HG02973 (cell line): Measurements from ENCODE around the gene CERS5.

Experiments
- ATAC-seq: cut with Tn5 transposase; IDR thresholded peaks from one replicate; pipeline ENCODE4 v1.9.1; 2021; ENCODE audit warnings: moderate library complexity; ENCODE audit not compliant: unreplicated experiment

Gene CERS5

DNA sequence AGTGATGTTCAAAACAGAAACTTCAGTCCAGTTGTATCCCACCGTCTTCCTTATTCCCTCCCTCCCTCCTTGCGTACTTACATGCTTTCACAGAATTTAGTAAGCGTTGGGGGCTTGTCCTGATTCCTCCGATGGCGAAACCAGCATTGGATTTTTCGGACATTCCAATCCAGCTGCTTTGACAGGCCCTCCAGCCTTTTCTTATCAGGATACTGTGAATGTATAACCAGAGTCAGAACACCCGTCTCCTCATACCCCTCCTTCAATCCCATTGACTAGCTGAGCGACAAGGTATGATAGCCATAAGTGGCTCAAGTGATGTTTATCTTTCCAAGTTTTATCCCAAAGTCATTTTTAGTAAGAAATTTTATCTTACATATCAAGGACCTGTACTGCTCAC, 24.2 kb downstream of the CERS5 start:
- no peak for ATAC-seq

DNA sequence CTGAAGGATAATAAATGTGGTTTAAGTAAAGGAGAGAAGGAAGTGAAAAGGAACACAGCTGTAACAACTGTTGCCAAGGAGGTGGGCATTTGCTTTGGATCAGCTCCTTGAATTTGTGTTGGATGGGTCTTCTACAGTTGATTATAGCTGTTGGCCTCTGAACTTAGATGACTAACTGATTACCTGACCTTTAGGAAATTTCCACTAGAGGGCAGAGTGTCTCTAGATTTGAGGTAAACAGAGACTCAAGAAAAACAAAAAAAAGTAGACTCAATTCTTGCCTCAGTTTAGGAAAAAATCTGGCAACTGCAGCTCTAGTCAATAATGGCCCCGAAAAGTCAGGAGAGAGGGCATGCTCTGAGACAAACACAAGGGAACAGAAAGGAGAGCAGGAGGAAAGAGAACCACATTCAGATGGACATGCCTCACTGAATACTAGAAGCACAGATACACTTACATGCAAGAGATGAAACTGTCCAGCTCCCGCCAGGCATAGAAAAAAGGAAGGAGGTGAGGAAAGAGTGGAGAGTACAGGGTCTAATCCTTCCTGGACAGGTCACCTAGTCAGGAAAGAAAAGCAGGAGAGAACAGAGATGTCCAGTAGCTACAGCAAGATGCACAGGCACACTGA, 34.5 kb downstream of the CERS5 start:
- no peak for ATAC-seq

DNA sequence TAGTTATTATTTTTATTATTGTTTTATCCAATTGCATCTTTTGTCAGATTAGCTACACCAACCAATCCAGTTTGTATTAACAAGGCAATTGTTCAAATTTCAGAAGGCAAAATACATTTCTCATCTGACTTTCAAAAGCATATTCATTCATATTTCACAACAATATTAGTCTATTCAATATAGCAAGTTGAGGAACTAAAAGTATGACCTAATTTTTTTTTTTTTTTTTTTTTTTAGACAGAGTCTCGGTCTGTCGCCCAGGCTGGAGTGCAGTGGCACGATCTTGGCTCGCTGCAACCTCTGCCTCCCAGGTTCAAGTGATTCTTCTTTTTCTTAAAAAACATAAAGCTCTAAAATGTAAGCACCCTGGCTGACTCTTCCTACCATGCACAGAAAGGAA, 37.9 kb downstream of the CERS5 start:
- ATAC-seq, result no peak

DNA sequence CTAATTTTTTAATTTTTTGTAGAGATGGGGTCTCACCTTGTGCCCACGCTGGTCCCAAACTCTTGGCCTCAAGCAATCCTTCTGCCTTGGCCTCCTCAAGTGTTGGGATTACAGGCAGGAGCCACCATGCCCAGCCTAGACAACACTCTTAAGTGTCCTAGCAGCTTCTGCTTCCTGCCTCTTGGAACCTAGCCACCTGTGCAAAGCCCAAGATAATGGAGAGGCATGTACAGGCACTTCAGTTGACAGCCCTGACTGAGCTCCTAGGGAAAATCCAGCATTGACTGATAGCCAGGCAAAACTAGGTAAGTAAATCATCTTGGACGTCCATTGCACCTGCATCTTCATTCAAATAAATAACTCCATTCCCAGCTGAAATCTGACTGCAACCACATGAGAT, 39.6 kb downstream of the CERS5 start:
- no peak for ATAC-seq

DNA sequence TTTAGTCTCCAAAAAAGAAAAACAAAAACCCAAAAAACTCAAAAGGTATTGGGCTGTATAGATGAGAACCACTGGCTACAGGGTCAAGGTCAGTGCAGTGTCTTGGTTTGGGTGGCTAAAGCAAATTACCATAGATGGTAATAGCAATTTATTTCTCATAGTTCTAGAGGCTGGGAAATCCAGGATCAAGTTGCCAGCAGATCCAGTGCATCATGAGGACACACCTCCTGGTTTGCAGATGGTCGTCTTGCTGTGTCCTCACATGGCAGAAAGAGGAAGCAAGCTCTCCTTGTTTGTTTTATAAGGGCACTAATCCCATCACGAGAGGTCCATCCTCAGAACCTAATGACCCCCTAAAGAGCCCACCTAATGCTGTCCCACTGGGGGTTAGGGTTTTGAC, 44.0 kb downstream of the CERS5 start:
- ATAC-seq, result no peak

DNA sequence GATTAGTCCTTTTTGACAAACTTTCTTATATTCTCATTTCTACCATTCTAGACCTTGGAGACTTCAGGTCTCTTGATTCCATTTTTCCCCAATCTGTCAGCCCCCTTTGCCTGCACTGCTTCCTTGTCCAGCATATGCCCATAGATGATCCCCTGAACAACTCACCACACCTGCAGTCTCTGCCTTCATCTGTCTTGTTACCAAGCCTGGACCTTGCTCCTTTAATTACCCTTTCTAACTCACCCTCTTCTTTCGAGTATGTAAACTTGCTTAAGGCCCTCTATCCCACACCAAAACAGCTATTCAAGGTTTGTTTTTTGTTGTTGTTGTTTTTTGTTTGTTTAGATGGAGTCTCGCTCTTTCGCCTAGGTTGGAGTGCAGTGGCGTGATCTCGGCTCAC, 45.5 kb downstream of the CERS5 start:
- no peak for ATAC-seq

DNA sequence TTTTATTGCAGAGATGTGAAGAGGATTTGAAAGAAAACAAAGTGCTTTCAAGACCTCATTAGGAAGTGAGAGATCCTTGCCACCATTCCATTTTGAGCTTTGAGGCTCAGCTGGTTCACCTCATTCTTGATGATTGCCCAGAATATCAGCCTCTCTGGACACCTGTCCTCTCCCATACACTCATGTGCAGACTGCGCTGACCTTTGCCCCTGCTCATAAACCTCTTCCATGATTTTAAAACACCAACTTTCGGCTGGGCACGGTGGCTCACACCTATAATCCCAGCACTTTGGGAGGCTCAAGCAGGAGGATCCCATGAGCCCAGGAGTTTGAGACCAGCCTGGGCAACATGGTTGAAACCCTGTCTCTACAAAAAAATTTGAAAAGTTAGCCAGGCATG, 46.2 kb downstream of the CERS5 start:
- no peak for ATAC-seq

DNA sequence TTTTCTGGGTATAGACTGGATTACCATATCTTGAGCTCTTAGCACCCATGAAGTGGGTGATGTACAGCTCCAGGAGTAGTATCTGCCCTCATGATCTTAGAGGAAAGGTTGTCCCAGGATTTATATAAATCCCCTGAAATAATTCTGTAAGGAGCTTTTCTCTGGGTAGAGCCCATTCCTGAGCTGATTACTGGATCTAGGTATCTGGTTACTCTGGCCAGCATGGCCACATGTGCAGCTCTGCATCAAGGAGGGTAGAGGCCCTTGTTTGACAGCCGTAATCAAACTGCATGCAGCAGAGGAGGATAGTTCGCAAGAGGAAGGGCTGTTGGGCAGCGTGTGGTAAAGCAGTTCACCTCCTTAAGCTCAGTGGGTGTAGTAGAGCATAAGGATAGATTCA, 46.6 kb downstream of the CERS5 start:
- no peak for ATAC-seq

DNA sequence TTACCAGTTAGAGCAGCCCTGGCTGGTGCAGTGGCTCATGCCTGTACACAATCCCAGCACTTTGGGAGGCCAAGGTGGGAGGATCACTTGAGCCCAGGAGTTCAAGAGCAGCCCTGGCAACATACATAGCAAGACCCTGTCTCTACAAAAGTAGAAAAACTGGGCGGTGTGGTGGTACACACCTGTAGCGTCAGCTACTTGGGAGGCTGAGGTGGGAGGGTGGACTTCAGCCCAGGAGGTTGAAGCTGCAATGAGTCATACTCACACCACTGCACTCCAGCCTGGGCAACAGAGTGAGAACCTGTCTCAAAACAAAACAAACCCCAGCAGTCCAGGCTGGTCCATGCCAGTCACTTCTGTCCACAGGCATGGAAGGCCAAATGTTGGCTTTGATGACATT, 47.8 kb downstream of the CERS5 start:
- no peak for ATAC-seq

DNA sequence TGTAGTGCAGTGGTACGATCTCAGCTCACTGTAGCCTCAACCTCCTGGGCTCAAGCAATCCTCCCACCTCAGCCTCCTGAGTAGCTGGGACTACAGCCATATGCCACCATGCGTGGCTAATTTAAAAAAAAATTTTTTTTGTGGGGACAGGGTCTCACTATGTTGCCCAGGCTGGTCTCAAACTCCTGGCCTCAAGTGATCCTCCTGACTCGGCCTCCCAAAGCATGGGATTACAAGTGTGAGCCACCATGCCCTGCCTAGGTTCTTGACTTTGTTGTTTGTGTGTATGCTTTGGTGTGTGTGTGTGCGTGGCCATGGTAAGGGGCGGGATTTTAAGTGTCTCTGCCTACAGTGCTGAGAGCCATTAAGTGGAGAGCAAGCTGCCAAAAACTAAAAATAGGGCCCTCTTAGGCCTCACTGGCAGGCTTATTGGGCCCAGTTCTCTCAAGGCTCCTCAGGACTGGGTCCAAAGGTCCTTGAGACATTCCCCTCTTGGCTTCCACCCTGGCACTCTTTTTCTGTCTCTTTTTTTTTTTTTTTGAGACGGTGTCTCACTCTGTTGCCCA, 50.0 kb downstream of the CERS5 start:
- no peak for ATAC-seq

DNA sequence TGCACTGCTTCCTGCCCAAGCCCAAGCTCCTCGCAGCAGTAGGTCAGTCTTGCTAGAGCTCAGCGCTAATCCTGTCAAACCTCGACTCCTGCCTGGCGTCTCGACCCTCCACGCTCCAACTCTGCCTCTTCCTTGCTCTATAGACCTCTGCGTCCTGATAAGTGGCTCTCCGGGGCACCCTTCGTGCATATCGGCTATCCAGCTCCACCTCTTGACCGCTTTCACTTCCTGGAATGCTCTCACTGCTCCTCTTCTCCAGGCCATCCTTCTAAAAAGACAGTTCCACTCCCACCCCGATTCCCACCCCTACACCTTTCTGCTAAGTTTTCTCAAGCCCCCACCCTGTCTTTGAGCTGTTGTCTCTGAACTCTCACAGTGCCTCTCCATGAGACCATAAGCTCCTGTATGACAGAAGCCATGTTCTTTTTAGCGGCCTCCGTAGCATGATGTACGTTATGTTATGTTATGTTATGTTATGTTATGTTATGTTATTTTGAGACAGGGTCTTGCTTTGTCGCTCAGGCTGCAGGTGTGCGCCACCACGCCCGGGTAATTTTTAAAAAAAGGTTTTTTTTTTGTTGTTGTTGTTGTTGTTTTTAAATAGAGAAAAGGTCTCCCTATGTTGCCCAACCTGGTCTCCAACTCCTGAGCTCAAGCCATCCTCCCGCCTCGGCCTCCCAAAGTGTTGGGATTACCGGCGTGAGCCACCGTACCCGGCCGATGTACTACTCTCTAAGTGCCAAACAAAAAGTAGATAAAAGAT, 54.5 kb downstream of the CERS5 start:
- ATAC-seq, result peak; percentile 1

DNA sequence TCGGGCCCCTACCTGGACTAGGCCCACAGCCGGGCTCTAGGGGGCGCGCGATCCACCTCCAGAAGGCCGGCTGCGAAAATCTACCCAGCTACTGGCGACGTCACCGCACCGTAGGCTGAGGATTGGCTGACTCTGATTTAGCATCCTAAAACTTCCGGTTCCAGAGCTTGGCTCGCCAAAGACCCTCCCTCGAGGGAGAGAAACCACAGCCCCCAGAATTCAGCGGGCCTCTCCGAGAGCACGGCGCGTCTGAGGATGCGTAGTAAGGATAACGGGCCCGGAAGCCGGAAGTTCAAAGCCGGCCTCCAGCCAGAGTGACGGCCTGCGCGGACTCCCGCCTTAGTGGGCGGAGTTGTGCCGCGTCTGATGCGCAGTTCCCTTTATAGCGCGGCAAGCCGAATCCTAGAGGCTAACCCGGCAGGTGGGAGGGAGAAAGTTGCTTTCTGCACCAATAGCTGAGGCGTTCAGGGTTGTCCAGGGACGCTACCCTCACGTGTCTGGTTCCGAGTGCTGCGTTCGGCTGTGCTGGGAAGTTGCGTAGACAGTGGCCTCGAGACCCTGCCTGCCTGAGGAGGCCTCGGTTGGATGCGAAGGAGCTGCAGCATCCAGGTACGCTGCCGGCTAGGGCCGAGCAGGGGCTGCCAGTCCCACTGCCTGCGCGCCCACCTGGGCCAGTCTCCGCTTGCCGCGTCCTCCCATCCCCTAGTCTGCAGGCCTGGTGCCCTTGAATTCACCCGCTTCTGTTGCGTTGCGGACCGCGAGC, 55.3 kb downstream of the CERS5 start, which contains the start of gene COX14:
TSS of gene COX14 (plus strand) at position 544 of the 763 bp plus-strand sequence. CDS start 7,808 bp downstream, outside the sequence.
- ATAC-seq, result peak; percentile 74

DNA sequence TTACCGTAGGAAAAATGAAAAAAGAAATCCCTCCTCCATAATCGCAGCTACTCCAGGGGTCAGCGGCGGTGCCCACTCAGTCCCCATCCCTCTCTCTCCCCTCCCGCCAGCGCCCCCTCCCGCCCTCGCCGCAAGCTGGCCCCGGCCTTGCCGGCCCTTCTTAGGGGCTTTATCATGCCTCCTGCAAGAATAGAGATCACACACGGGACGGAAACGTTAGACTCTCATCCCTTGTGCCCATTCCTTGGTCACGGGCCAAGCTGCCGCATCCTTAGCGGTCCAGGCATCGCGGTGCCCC, 55.8 kb downstream of the CERS5 start:
- no peak for ATAC-seq

DNA sequence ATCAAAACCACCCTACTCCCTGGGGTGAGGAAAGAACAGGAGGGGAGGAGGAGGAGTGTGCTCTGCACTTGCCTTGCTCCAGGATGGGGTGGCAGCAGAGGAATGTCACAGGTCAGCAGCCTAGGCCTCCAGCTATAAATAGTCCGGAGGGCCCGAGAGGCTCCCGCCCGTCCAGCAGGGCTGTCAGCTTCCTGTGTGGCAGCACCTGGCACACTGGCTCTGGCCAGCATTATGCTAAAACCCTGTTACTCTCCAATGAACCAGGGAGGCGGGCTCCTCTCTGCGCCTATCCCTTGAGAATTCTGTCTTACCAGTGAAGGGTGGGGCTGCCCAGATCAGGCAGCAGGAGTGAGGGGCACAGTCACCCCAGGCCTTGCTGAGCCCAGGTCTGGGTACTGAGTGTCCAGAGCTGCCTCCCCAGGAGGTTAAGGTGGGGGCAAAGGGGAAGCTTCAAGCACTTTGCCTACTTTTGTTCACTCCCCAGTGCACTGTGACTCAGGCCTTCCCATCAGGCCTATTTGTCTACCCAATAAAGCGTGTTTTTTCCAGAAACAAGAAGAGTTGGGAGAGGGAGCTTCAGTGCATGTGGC, 56.3 kb downstream of the CERS5 start:
- ATAC-seq, result no peak

DNA sequence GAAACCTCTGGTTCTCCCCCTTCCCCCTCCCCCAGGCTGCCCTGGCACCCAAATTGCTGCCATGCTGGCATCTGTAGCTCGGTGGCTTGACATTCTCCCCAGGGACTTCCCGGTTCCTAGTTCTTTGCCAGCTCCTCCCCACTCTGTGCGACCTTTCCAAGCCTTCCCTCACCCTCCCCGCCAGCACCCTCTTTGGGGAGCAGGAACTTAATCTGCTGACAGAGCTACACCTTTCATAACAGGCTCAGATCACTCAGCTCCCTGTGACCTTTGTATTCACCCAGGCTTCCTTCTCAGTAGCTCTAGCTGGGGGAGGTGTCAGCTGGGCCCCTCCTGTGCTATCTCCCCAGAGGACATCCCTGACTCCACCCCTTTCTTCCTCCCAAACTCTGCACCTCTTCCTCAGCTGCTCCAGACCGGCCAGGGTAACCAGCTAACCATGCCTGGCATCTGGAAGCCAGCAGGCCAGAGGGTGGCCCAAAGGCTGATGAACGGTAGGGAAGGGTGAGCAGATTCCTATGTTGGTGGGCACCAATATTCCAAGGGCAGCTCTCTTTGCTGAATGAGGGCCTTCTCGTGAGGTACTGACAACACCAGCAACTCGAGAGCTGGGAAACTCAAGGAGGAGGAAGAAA, 56.9 kb downstream of the CERS5 start:
- ATAC-seq, result no peak

DNA sequence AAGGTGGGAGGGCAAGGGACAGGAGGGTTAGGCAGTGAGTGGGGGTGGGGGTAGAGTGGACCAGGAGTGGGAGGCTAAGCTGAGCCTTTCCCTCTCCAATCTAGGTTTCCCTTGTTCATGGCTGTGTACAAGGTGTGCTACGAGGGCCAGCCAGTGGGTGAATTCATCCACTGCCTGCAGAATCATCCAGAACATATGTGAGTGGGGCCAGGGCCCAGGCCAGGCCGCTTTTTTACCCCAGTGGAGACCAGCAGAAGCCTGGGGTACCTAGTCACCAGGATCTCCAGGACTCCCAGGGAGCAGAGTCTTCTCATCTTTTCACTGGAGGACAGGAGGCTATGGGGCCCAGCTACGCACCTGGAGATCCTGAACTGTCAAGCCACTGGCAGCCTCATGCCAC, 57.9 kb downstream of the CERS5 start:
- no peak for ATAC-seq

DNA sequence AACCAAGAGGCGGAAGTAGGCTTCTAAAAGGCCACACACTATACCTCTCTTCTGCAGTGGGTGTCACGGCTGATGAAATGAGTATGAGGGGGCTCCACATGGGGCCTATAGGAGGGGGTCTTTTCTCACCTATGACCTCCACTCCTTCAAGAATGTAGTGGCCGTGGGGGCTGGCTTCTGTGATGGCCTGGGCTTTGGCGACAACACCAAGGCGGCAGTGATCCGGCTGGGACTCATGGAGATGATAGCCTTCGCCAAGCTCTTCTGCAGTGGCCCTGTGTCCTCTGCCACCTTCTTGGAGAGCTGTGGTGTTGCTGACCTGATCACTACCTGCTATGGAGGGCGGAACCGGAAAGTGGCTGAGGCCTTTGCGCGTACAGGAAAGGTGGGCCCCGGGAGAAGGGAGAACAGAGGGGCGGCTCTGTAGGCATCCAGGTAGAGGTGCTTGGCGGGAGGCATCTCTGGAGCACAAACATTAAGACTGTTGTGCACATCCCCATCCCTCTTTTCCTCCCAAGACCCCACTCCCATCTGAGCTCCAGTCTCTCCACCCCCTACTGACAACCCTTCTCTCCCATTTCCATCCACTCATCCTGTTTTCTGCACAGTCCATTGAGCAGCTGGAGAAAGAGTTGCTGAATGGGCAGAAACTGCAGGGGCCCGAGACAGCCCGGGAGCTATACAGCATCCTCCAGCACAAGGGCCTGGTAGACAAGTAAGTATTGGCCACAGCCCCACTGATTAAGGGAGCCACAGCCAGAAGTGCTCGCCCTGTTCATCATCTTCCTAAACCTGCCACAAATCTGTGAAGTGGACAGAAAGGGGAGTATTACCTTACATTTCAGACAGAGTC, 59.5 kb downstream of the CERS5 start:
- no peak for ATAC-seq

DNA sequence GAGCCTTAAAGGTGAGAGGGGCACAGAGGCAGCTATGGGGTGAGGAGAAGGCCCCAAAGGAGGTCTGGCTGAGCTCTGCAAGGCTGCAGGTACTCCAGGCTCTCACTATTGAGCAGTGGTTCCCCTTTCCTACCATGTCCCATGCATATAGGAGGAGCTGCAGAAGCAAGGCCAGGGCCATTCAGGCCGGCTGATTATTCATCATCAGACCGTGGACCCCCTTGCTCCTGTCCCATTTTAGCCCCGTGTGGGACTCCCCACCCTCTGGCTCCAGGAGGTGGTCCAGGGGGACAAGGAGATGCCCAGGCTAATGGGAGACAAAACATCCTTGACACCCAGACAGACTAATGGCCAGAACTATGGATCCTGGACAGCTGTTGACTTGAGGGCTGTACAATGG, 60.3 kb downstream of the CERS5 start:
- ATAC-seq, result no peak

DNA sequence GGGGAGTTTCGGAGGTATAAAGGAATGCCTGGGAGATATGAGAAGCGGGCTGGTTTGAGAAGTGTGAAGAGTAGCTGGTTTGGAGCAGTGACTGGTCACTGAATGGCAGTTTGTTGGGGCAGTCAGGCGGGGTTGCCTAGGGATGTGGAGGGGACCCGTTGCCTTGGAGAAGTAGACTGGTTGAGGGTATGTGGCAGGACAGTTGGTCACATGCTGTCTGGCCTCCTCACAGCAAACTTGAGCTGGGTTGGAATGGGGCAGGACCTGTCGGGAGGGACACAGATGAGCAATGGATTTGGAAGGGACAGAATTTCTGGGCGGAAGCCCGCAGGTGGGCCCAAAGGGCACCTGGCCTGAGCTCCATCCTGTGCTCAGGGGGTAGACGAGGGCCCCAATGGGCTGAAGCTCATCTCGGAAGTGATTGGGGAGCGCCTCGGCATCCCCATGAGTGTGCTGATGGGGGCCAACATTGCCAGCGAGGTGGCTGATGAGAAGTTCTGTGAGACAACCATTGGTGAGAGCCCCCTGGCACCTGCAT, 61.2 kb downstream of the CERS5 start:
- no peak for ATAC-seq
